Stimulated activated naive CD8-positive, alpha-beta T cell treated with anti-CD3 and anti-CD28 coated beads, Interleukin-15, amount 100 ng/mL, for 72 hours (primary cell): ENCODE data around the gene PVR.
A peak's percentile ranks its signal among the peaks of the same experiment; 100 is the strongest.
"Not testable (repeated sequence)": the region's sequence is repeated elsewhere in the genome, so short reads cannot be mapped to it uniquely, and the experiment has no call there.

Source experiments
- ATAC-seq: fragments of 150-1000 bp; cut with Tn5 transposase; 2 replicates; pipeline ENCODE4 v1.10.0; 2021; ENCODE audit warnings: mild to moderate bottlenecking, moderate library complexity
- DNase-seq, 2 donors: peaks; one replicate each; pipeline ENCODE4 v3.0.0; 2021 to 2022
- H3K27ac Mint-ChIP-seq, 2 donors: one replicate each; pipeline ENCODE4 v1.8.0; 2022; ENCODE audit warnings: mild to moderate bottlenecking in 2 of 2, mixed read lengths in 2 of 2, moderate library complexity in 2 of 2
- H3K27me3 Mint-ChIP-seq: one replicate; pipeline ENCODE4 v1.8.0; 2022; ENCODE audit warnings: mixed read lengths
- H3K4me1 Mint-ChIP-seq: one replicate; pipeline ENCODE4 v1.8.0; 2022; ENCODE audit warnings: mild to moderate bottlenecking, mixed read lengths
- H3K4me3 Mint-ChIP-seq, 2 donors: one replicate each; pipeline ENCODE4 v1.8.0; 2022; ENCODE audit warnings: mild to moderate bottlenecking in 2 of 2, mixed read lengths in 2 of 2, moderate library complexity in 1 of 2
- H3K9me3 Mint-ChIP-seq, 2 donors: one replicate each; pipeline ENCODE4 v1.8.0; 2022; ENCODE audit warnings: mixed read lengths in 2 of 2

The PVR gene

GRCh38 chr19:44649578-44650145, 6.0 kb downstream of the PVR start:
- Mint-ChIP-seq H3K4me3 (no peak overlapping the region), H3K27me3 (no peaks in the 10 kb centered on the region), H3K4me1 (peaks cover 11% of the 10 kb centered on the region), H3K27ac (no peak overlapping the region), H3K9me3 (no peaks in the 10 kb centered on the region)
- no peak for ATAC-seq
- no peak for DNase-seq

DNA sequence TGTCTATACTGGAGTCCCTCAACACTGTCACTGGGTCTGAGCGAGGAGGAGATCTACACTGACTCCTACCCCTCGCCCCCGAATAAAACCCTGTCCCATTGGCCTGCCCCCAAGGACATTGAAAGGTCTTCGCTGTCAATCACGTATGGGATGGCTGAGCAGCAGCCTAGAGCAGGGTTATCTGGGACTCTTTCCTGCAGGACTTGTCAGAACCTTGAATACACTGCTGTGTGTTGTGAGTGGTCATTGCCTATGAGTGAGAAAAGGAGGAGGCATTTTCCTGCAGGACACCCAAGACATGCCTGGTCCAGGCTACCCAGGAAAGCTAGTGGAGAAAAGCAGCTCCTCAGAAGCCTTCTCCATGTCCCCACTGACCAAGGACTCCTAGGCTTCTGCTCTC, 9.6 kb downstream of the PVR start:
- Mint-ChIP-seq H3K9me3 (no peaks in the 10 kb centered on the region), H3K27me3 (no peaks in the 10 kb centered on the region), H3K27ac (peak overlapping the region in 1 of 2 donors; percentile 48), H3K4me1 (peaks cover 25% of the 10 kb centered on the region), H3K4me3 (no peak overlapping the region)
- no peak for DNase-seq
- ATAC-seq: no peak

GRCh38 chr19:44653977-44654774, 10.5 kb downstream of the PVR start:
- H3K27me3 Mint-ChIP-seq: no peaks in the 10 kb centered on the region
- peak; percentile 96 for ATAC-seq
- peak overlapping the region in 1 of 2 donors; percentile 43 for H3K27ac Mint-ChIP-seq
- peaks cover 25% of the 10 kb centered on the region for H3K4me1 Mint-ChIP-seq
- DNase-seq: peak; percentile 71 to 81
- H3K4me3 Mint-ChIP-seq: no peak overlapping the region
- no peaks in the 10 kb centered on the region for H3K9me3 Mint-ChIP-seq

DNA sequence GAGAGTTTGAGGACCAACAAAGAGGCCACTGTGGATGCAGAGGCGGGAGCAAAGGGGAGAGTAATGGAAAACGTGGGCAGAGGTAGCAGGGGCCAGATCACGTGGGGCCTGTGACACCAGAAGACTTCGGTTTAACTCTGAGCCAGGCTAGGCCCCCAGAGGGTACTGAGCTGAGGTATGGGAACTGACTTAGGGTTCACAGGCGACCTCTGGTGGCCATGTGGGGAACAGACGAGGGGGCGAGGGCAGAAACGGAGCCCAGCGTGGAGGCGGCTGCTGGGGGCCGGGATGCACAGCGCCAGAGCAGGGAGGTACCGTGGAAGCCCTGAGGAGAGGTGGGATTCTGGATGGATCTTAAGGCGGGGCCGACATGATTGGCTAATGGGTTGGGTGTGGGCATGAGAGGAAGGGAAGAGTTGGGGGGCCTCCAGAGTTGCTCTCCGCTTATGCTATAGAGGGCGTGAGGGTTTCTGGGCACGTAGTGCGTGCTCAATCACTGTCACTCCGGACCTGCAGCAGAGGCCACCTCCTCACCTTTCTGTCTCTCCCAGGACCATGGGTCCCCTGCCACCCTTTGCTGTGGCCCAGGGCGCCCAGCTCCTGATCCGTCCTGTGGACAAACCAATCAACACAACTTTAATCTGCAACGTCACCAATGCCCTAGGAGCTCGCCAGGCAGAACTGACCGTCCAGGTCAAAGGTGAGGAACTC, 13.7 kb downstream of the PVR start:
- H3K4me3 Mint-ChIP-seq: no peak overlapping the region
- peaks cover 25% of the 10 kb centered on the region for H3K4me1 Mint-ChIP-seq
- DNase-seq (peak; percentile 75 to 78), ATAC-seq (peak; percentile 80)
- peak overlapping the region in 1 of 2 donors; percentile 66 for H3K27ac Mint-ChIP-seq
- no peaks in the 10 kb centered on the region for H3K27me3 Mint-ChIP-seq
- H3K9me3 Mint-ChIP-seq: no peaks in the 10 kb centered on the region

GRCh38 chr19:44658069-44658733, 14.5 kb downstream of the PVR start:
- Mint-ChIP-seq H3K9me3 (no peaks in the 10 kb centered on the region), H3K4me3 (no peak overlapping the region), H3K4me1 (peaks cover 25% of the 10 kb centered on the region), H3K27me3 (no peaks in the 10 kb centered on the region), H3K27ac (no peak overlapping the region)
- no peak for ATAC-seq
- no peak for DNase-seq

- H3K9me3 Mint-ChIP-seq: no peaks in the 10 kb centered on the region
- H3K4me1 Mint-ChIP-seq: peaks cover 14% of the 10 kb centered on the region
- DNase-seq (no peak), ATAC-seq (no peak)
- H3K27me3 Mint-ChIP-seq: no peaks in the 10 kb centered on the region
- H3K4me3 Mint-ChIP-seq: no peak overlapping the region
- H3K27ac Mint-ChIP-seq: no peak overlapping the region
Measured at GRCh38 chr19:44660081-44660480, 16.4 kb downstream of the PVR start.

GRCh38 chr19:44661205-44661604, 17.5 kb downstream of the PVR start:
- no peak for DNase-seq
- Mint-ChIP-seq H3K27ac (no peak overlapping the region), H3K9me3 (no peaks in the 10 kb centered on the region)

GRCh38 chr19:44661904-44662303, 18.2 kb downstream of the PVR start:
- ATAC-seq (no peak), DNase-seq (no peak)
- Mint-ChIP-seq H3K9me3 (no peaks in the 10 kb centered on the region), H3K4me3 (no peak overlapping the region), H3K4me1 (peaks cover 9% of the 10 kb centered on the region), H3K27ac (no peak overlapping the region), H3K27me3 (no peaks in the 10 kb centered on the region)

More at GRCh38 chr19:44661205-44661604, 17.5 kb downstream of the PVR start:
- Mint-ChIP-seq H3K27me3 (no peaks in the 10 kb centered on the region), H3K4me3 (no peak overlapping the region), H3K4me1 (peaks cover 14% of the 10 kb centered on the region)
- no peak for ATAC-seq

GRCh38 chr19:44662691-44663385, 19.1 kb downstream of the PVR start:
- Mint-ChIP-seq H3K9me3 (no peaks in the 10 kb centered on the region), H3K27me3 (no peaks in the 10 kb centered on the region), H3K27ac (peak overlapping the region in 1 of 2 donors; percentile 36), H3K4me3 (no peak overlapping the region), H3K4me1 (no peaks in the 10 kb centered on the region)
- DNase-seq (no peak), ATAC-seq (no peak)

GRCh38 chr19:44663996-44664395, 20.3 kb downstream of the PVR start:
- Mint-ChIP-seq H3K4me3 (no peak overlapping the region), H3K4me1 (no peaks in the 10 kb centered on the region), H3K27ac (no peak overlapping the region), H3K27me3 (no peaks in the 10 kb centered on the region), H3K9me3 (no peaks in the 10 kb centered on the region)
- DNase-seq (no peak), ATAC-seq (no peak)

DNA sequence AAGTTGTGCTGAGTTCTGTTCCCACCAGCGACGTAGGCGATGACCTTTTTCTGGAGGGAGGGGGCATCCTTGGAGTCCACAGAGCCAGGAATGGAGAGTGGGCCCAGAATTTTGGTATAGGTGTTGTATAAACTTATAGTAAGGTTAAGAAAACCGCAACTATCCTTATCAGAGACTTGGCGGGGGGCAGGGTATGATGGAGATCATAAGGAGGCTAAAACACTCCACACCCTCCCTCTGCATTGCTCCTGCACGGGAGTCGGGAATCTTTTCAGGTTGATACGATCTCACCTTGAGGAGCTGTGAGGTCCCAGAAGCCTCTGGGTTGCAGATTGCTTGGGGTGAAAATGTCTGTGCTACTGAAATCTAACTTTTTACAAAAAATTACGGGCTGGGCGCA, 21.3 kb downstream of the PVR start:
- no peak overlapping the region for H3K27ac Mint-ChIP-seq
- no peak for ATAC-seq
- no peak overlapping the region for H3K4me3 Mint-ChIP-seq

GRCh38 chr19:44666852-44667556, 23.3 kb downstream of the PVR start:
- Mint-ChIP-seq H3K27ac (no peak overlapping the region), H3K4me3 (no peak overlapping the region), H3K27me3 (no peaks in the 10 kb centered on the region), H3K9me3 (no peaks in the 10 kb centered on the region), H3K4me1 (no peaks in the 10 kb centered on the region)
- peak; percentile 53 for ATAC-seq
- no peak for DNase-seq

More for the DNA sequence above, 21.3 kb downstream of the PVR start:
- no peaks in the 10 kb centered on the region for H3K4me1 Mint-ChIP-seq
- DNase-seq: no peak
- H3K27me3 Mint-ChIP-seq: no peaks in the 10 kb centered on the region
- H3K9me3 Mint-ChIP-seq: no peaks in the 10 kb centered on the region

GRCh38 chr19:44668985-44669764, 25.5 kb downstream of the PVR start:
- no peaks in the 10 kb centered on the region for H3K4me1 Mint-ChIP-seq
- no peaks in the 10 kb centered on the region for H3K9me3 Mint-ChIP-seq
- no peaks in the 10 kb centered on the region for H3K27me3 Mint-ChIP-seq
- ATAC-seq: peak; percentile 53
- DNase-seq: no peak
- H3K4me3 Mint-ChIP-seq: no peak overlapping the region
- no peak overlapping the region for H3K27ac Mint-ChIP-seq

GRCh38 chr19:44670027-44670426, 26.3 kb downstream of the PVR start:
- not testable (repeated sequence) for H3K27me3 Mint-ChIP-seq, ATAC-seq, H3K9me3 Mint-ChIP-seq, H3K4me3 Mint-ChIP-seq, DNase-seq, H3K27ac Mint-ChIP-seq, H3K4me1 Mint-ChIP-seq
